Measurements from ENCODE around the gene TTC7B.

DNA sequence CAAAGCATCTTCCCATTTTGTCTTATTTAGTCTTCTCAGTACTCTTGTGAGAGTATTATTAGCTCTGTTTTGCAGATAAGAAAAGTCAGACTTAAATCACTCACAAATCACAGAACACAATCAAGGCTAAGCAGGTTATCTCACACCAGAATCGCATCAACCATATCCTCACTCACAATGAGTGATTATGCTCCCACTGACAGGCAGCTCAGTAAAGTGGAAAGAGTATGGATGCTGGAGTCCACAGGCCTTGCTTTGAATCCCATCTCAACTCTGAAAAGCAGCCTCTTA is 43.1 kb downstream of the TTC7B start:
- TF ChIP-seq, protein P1, sequence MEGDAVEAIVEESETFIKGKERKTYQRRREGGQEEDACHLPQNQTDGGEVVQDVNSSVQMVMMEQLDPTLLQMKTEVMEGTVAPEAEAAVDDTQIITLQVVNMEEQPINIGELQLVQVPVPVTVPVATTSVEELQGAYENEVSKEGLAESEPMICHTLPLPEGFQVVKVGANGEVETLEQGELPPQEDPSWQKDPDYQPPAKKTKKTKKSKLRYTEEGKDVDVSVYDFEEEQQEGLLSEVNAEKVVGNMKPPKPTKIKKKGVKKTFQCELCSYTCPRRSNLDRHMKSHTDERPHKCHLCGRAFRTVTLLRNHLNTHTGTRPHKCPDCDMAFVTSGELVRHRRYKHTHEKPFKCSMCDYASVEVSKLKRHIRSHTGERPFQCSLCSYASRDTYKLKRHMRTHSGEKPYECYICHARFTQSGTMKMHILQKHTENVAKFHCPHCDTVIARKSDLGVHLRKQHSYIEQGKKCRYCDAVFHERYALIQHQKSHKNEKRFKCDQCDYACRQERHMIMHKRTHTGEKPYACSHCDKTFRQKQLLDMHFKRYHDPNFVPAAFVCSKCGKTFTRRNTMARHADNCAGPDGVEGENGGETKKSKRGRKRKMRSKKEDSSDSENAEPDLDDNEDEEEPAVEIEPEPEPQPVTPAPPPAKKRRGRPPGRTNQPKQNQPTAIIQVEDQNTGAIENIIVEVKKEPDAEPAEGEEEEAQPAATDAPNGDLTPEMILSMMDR (optimal IDR thresholded peaks at IDR 0.05 in 1 of 3, IDR thresholded peaks at IDR 0.05 in 1 of 3, conservative IDR thresholded peaks at IDR 0.05 in 1 of 3; ENCODE audit: extremely low read depth in 1 of 3, insufficient read depth in 2 of 3, low read length in 3 of 3): no peak
- no peak for TF ChIP-seq EZH2 (IDR thresholded peaks at IDR 0.05; ENCODE audit: low read length)

Data from keratinocyte (primary cell).